DLD1 (cell line): ENCODE measurements around the gene SEC16A.

ENCODE experiments used
- in situ Hi-C: cut with HindIII; loops from 2 replicates; pipeline ENCODE4 v1.10.0; 2017; ENCODE audit warnings: low sequenced_read_pairs

SEC16A gene

DNA sequence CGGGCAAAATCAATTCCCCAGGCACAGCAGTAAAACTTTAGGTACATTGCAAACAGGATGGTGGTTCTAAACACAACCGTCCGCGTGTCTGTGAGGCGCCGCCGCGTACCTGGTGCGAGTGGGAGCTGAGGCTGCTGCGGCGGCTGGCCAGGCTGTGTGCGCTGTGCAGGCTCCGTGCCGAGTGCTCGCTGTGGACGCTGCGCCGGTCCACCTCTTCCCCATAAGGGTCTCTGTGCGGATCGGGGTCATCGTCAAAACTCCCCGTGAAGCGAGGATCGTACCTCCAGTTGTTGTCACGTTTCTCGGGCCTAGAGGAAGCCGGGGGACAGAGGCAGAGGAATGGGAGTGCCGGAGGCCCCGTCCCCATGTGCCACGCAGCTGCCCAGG, 16.7 kb downstream of the SEC16A start:
- in situ Hi-C loops = no loop called here

DNA sequence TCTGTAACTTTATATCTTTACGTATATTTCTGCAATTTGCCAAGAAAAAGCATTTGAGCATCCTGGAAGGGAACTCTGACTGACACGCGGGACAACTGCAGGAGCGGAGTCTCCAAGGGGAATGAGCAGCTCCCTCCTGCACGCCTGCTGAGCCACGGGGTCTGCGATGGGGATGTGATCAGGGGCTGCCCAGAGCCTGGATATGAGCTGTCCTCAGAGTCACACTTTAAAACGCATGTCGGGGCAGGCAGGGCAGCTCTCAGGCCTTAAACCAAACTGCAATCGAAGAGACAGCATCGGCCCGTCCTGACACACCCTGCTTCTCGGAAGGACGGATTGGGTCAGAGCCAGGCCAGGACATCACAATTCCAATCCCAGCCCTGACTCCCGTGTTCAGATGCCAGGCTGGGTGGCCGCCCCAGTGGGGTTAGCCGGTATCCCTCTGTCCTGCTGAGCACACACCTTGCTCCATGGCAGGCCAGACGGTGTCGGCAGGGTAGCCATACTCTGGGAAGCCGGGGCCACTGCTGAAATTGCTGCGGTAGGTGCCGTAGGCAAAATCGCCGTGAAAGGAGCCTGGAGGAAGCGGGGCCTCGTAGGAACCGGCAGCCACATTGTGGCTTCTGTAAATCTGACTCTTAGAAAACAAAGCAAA, 17.2 kb downstream of the SEC16A start:
- in situ Hi-C loops = no loop called here

DNA sequence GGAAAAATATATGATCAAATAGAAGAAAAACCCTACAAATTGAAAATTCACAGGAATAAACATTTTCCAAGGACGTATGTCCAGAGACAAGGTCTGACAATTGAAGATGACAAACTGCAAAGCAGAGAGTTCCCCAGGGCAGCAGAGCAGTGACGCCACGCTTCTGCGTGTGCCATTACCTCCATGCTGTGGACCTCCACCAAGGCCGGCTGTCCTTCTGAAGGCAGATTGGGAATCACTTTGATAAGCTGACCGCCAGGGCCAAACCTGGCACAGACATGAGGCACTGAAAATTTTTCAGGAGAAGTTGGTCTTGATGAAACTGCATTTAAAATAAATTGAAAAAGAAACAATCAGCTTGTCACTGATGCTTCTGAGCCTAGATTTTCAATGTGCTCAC, 18.6 kb downstream of the SEC16A start:
- in situ Hi-C loops = no loop called here

DNA sequence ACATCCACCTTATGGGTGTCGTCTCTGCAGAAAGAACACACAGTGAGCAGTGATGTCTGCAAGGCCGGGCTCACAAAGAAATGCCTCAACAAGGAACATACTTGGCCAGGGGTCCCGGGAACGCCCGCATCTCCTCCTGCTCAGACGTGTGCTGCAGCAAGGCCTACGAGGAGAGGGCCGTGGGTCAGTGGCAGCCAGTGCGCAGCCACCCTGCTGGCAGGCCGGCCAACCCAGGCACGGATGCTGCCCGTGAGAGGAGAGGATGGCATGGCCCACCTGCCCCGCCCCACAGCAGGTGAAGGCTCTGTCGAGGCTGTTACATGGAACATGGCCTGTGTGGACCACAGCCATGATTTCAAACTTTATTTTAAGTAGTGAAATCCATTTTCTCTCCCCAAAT, 19.3 kb downstream of the SEC16A start:
- in situ Hi-C loops = no loop called here

DNA sequence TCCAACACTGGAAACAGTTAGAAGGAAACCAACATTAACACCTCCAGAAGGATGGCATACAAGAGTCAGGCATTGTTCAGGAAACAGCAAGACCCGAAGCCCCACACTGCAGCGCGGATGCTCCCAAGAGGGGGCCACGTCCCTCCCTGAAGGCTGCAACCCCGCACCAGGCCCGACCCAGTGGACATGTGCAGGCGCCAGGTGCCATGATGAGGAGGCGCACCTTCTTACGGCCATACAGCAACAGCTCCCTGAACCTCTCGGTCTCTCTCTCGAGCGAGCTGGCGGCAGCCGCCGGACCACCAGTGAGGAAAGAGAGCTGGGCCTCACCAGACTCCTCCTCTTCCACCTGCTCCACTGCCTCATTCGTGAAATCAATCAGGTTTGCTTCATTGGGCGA, 20.2 kb downstream of the SEC16A start:
- in situ Hi-C loops = no loop called here

DNA sequence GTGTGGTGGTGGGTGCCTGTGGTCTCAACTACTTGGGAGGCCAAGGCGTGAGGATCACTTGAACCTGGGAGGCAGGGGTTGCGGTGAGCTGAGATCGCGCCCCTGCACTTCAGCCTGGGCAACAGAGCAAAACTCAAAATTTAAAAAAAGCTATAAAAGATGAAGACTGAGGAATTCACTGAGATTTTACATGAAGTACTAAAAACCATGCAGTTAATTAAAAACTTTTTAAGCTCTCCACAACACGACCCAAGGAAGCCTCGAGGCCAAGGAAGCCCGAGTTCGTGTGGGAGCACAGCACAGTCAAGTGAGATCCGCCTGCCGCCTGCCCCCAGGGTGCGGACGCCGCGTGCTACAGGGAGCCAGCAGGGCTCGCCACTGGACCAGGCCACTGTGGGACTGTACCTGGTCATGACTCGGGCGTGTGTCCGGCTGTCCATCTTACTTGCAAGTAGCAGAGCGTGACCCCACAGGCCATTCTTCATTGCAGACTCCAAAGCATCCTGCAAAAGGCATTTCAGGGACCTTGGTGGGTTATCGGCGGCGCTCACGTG, 22.0 kb downstream of the SEC16A start:
- in situ Hi-C loops = no loop called here

DNA sequence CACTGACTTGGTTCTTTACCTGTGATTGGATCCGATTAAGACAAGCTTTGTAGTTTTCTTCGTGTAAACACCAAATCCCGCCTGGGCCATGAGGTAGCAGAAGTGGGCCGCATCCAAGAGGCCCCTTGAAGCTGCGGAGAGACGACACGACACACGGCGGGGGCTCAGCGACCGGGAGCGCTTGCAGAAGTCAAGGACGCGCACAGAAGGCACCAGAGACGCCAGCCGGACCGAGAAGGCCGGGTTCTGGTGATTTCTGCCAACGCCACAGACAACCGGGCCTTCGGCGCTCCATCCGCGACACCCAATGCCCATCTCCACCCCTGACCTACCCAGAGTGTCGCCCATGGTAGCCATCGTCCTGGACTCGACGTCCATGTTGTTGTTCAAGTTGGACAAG, 23.4 kb downstream of the SEC16A start:
- in situ Hi-C loops = no loop called here

DNA sequence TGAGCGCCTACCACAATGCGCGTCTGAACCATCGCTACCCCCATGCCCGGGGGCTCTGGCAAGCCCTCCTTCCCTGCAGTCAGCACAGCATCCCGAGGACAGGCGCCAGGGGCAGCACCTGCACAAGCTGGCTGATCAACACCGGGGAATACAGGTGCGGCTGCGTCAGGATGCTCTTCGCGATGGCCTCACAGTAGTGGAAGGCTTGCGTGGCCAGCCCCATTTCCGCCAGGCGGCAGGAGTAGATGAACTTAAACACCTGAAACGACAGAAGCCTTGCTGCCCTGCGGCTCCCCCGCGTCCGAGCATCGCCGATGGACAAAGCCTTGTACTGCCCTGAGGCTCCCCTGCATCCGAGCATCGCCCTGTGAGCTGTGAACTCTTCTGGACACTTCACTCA, 25.5 kb downstream of the SEC16A start:
- in situ Hi-C loops = no loop called here

DNA sequence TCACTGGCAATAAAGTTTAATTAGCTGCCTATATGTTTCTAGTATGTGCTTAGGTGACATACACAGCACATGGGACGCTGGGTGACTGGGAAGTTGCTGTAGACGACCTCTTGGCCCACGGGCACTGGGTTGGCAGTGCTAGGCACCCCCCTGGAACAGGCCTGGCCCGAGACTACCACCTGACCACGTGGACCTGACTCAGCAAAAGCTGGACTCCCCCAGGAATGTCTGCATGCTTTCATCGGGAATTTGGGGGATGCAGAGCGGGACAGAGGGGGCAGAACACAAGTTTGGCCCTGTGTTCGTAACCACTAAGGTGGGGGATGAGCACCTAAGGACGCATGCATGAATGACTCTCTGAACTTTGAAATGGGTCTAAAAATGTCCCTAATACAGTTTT, 26.6 kb downstream of the SEC16A start:
- in situ Hi-C loops = no loop called here

DNA sequence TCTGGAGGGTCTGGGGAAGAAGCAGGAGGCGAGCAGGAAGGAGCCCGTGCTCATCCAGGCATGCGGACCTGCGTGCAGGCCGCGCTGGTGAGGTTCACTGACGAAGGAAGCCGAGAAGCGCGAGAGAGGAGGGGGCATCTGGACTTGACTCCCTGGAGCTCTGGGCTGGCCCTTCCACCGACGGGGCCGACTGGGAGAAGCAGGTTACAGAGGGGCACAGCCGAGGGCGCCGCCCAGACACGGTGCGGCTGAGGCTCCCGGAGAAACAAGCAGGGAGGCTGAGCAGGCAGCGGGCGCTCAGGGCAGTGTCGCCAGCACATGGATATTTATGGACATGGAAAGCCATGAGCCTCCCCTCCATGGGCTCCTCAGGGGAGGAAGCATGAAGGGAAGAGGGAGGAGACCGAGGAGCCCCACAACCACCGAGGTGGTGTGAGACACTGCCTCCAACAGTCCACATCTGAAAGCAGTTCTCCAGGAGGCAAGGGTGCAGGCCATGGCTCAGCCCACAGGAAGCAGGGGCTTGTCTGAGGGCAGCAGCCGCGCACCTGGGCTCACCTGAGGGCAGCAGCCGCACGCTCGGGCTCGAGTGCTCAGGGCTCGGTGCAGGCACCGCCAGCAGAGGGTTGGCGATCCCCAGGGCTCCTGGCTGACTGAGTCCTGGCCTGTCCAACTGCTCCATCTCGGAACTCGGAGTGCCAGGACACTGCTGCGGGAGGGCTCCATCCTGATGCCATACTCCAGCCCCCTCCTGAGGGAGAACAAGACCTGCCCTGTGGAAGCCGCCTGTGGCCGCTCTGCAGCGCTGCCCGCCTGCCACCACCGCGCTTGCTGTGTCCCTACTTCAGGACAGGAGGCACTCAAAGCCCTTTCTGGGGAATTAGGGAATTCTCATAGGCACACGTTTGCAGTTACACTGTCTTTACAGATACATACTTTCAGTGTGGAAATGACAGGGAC, 27.5 kb downstream of the SEC16A start:
- in situ Hi-C loops = no loop called here

DNA sequence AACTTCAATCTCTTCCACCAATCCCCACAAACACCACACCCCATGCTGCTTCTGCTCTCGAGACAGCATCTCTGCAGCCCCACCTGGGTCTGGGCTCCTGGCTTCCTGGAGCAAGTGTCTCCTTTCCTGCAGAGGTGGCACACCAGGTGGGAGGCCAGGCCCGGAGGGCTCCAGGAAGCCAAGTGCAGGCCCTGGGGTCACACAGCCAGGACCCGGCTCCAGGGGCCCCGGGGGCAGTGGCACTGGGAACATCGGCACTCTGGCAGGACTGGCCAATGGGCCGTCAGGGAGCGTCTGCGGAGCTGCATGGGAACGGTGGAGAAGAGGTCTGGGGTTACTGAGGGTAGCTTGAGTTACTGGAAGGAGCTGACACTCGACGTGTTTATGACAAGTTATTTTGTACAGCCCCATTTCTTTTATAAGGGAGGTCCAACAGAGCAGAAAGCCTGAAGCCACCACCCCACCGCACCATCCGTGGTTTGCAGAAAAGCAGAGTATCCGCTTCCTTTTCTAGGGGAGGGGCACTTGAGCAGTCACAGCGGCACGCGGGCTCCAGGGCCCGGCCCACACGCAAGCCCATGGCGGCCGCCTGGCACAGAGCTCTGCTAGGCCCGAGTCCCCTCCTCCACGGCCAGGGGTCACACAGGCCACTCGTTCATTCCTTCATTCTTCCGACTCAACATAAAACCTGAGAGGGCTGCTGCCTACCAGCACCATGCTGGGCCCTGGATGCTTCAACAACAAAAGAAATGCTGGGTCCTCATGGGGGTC, 28.6 kb downstream of the SEC16A start:
- in situ Hi-C loops = no loop called here

DNA sequence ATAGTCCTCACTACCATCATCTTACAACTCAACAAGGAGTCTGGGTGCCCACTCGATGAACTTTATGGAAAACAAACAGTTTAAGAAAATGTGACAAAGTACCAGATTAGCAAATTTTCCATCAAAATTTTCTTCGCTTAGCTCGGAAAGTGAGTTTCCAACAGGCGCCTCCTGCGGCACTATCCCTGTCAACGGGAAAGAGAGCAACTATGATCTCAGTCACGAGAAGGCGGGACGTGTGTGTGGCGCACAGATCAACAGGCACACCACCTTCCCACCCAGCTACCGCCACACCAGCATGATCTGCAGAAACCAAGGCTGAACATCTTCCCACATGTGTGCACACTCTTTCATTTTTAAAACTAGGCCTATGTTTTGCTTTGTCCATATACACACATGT, 29.5 kb downstream of the SEC16A start:
- in situ Hi-C loops = no loop called here

DNA sequence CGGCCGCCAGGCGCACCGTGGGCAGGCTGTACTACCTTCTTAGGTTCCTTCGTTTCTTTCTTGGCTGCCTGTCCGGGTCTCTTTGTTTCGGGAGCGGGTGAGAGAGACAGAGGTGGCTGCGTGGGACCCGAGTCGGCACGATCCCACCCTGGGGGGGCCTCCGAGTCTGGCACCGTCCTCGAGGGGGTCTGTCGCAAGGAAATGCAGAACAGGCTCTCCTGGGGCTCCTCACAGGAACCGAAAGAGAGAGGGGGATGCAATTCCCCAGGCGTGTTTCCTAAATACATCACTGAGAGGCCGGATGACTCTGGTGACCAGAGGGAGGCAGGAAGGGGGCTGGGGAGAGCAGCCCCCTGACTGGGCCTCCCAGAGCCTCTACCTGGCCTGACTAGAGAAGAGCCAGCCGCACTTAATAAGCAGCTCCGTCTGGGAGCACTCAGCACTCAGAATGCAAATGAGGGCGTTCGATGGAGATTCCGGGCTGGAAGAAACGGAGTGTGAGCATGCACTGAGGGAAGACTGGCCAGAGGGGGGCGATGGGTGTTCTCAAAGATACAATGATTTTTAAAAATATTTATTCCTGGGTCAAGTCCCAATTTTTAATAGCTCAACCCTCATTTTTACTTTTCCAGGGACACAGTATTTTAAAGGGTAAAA, 31.5 kb downstream of the SEC16A start:
- in situ Hi-C loops = no loop called here

DNA sequence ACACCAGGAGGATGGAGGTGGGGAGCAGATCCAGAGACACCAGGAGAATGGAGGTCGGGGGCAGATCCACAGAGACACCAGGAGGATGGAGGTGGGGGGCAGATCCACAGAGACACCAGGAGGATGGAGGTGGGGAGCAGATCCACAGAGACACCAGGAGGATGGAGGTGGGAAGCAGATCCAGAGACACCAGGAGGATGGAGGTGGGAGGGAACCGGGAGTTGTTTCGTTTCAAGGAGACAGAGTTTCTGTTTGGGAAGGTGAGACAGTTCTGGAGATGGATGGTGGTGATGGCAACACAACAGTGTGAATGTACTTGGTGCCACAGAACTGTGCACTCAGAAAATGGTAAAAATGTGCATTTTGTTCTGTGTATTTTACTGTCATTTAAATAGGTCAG, 34.2 kb downstream of the SEC16A start:
- in situ Hi-C loops = no loop called here

DNA sequence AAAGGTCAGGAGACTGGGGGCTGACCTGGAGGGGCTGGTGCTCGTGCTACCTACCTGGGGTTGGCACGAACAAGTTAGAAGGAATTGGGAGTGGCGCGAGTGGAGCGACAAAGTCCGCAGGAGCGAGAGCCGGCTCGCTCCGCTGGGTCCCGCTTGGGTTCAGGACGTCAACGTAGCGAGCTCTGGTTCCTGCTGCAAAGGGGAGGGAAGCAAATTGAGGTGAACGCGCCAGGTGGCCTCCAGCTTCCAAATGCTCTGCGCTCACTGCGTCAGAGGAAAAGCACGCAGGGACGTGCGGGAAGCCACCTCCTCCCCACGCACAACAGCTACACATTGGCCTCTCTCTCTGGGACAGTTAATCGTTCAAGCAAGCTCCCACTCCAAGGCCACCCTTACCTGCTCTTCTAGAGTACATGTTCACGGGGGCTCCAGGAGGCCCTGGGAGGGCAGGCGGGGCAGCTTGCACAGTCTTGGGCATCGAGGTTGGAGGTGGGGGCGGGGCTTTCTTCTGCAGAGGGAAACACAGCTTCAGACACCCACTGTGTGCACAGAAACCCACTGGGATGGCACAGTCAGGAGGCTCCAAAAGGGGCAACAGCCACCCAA, 35.6 kb downstream of the SEC16A start:
- in situ Hi-C loops = no loop called here

DNA sequence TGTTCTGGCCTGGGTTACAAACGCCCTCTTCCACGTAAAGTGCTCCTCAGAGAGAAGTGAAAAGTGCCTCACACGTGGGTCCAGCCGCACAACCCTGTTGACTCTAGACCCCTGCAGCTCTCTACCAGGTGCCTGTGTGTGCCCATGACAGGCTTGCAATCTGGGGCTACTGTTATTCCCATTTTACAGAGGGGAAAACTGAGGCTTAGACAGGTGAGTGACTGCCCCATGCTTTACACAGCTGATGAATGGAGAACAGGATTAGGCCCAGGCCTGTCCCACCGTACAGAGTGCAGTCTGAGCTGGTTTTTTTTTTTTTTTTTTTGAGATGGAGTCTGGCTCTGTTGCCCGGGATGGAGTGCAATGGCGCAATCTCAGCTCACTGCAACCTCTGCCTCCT, 37.0 kb downstream of the SEC16A start:
- in situ Hi-C loops = no loop called here

DNA sequence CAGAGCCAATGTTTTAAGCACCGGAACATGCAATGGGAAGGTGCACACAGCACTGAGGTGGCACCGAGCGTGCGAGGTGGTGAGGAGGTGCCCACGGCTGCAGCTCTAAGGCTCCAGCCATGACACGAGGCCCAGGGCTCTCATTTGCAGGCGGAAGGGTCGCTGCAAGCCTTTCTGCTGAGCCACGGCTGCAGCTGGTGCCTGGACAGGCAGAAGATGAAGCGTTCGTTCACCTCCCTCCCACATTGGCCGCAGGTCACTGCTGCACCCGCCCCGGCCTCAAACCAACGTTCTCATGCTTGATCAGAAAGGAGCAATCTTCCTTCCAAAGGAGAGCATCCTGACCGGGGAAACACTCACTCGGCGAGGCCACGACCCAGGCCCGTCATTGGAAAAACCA, 38.7 kb downstream of the SEC16A start:
- in situ Hi-C loops = no loop called here

DNA sequence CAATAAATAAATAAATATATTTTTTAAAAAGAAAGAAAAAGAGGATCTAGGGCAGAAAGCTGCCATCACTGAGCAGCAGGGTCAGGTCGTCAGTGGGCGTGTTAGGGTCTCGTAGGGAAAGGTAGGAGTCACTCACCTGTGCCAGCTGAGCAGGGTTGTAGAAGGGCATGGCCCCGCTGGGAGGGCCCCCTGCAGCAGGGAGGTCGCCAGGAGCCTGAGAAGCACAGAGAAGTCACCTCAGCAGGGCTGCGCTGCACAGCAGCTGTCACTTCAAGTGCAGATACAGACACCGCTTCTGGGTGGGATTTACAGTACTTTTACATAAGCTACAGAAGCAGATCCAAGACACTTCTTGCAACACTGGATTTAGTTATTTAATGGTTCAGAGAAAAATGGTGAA, 39.2 kb downstream of the SEC16A start:
- in situ Hi-C loops = no loop called here

DNA sequence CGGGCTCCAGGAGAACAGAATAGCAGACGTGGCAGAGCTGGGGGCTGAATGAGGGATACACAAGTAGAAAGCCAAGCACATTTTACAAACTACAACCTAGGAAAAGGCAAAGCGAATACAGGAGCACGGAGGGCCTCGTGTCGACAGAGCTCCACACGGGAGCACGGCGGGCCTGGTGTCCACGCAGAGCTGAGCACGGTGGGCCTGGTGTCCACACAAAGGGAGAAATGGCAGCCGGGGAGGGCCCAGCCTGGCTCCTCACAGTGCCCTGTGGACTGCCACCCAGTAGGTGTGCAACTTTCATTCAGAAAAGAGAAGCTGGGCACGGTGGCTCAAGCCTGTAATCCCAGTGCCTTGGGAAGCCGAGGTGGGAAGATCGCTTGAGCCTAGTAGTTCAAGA, 39.8 kb downstream of the SEC16A start:
- in situ Hi-C loops = no loop called here

DNA sequence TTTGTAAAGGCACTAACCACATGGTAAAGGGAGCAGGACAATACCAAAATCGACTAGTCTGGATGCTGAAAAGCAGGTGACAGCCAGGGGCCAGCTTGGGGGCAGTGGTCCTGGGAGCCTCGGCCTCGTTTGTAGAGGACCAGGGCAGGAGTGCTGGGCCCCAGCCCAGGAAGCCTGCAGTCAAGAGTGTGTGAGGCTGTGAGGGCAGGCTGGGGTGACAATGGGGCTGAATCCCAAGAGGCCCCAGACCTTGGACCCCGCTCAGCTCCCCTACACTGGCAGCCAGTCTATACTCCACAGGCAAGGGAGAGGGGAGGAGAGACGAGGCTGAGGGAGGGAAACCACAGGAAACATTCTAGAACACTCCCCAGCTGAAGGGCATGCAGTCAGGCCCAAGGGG, 40.6 kb downstream of the SEC16A start:
- in situ Hi-C loops = no loop called here
